Gastroesophageal sphincter (tissue), 3 donors: ENCODE measurements around the gene TERB1.

Experiments used
- EP300 ChIP-seq: sonication (generic); formaldehyde crosslinking; IDR thresholded peaks from one replicate; pipeline ENCODE4 v1.6.1; 2017; ENCODE audit warnings: antibody characterized with exemption, mild to moderate bottlenecking
- POLR2A ChIP-seq, 2 donors: fragments of 450-650 bp; IDR thresholded peaks; one replicate each; pipeline ENCODE4 v1.6.1; 2017; ENCODE audit warnings: antibody characterized with exemption in 2 of 2, mild to moderate bottlenecking in 2 of 2, moderate library complexity in 1 of 2
- TF ChIP-seq, protein P1 (sequence below), 4 experiments: fragments of 200-600 bp in 2 of 4; fragments of 450-650 bp in 2 of 4; sonication (generic) in 1 of 4; IDR thresholded peaks; one replicate each; pipeline ENCODE4 v1.5.1; 2017 to 2019; ENCODE audit warnings: antibody characterized with exemption in 4 of 4, mild to moderate bottlenecking in 2 of 4, moderate library complexity in 2 of 4

DNA sequence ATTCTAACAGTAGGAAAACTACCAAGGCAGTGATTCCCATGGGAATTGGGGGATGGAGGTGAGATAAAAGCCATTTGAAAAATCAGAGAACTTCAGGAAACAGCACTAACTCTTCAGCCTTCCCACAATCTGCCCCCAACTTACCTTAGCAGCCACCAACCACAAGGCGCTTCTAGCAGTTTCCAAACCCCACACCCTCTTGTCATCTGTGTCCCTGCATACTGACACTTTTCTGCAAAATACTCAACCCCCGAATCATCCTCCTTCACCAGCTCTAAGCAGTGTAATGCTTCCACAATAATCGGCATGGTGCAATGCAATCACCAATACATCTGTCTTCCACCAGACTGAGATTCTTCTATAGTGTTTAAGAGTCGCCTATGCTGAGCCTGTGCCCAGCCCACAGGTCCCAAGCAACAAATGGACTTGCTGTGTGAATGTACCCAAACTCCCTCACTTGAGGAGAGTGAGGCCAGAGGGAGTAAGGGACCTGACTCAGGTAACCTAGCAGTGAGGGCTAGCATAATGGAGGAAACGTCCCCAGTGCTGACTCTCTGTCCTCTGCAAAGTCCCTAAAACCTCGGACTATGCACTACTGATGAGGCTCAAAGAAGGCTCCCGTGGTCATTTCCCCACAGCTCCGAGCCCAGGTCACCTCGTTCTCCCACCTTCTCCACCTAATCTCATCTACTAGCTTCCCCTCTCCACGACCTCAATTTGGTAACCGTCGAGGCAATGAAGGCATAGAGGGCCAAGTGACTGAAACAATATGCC lies 50.9 kb downstream of the TERB1 start:
- TF ChIP-seq EP300 = no peak
- no peak for TF ChIP-seq POLR2A (IDR thresholded peaks at IDR 0.05)
- TF ChIP-seq, protein P1, sequence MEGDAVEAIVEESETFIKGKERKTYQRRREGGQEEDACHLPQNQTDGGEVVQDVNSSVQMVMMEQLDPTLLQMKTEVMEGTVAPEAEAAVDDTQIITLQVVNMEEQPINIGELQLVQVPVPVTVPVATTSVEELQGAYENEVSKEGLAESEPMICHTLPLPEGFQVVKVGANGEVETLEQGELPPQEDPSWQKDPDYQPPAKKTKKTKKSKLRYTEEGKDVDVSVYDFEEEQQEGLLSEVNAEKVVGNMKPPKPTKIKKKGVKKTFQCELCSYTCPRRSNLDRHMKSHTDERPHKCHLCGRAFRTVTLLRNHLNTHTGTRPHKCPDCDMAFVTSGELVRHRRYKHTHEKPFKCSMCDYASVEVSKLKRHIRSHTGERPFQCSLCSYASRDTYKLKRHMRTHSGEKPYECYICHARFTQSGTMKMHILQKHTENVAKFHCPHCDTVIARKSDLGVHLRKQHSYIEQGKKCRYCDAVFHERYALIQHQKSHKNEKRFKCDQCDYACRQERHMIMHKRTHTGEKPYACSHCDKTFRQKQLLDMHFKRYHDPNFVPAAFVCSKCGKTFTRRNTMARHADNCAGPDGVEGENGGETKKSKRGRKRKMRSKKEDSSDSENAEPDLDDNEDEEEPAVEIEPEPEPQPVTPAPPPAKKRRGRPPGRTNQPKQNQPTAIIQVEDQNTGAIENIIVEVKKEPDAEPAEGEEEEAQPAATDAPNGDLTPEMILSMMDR (IDR thresholded peaks at IDR 0.05) = no peak
